B cell (primary cell): ENCODE measurements around the gene MPI. TPM values are rescaled to one million over a fixed set of nuclear protein-coding genes. Genes with fewer than 3 reads are reported as not detected.

Experiments
- ATAC-seq: fragments of 200-7000 bp; cut with Tn5 transposase; one replicate; pipeline ENCODE4 v1.10.0; 2021; ENCODE audit warnings: low read depth, mild to moderate bottlenecking, moderate number of reproducible peaks, moderate library complexity
- CTCF ChIA-PET: fragments of 350-600 bp; sonication (Branson Sonifier 250); formaldehyde crosslinking; loops from one replicate; lab custom pipeline; 2021; ENCODE audit warnings: antibody characterized with exemption, inconsistent platforms; lab: Charles Lee
- POLR2A ChIA-PET: fragments of 350-600 bp; sonication (Branson Sonifier 250); formaldehyde crosslinking; loops from one replicate; lab custom pipeline; 2021; ENCODE audit warnings: antibody characterized with exemption; lab: Charles Lee
- DNase-seq: peaks from one replicate; pipeline ENCODE4 v3.0.0; 2013
- H2AFZ ChIP-seq: 2 replicates; pipeline ENCODE4 v1.6.1; 2012; ENCODE audit warnings: mild to moderate bottlenecking, low read depth, low read length; ENCODE audit not compliant: insufficient read depth, poor library complexity, severe bottlenecking
- H3K27ac ChIP-seq, 2 donors: 1 replicate in 1 of 2; 2 replicates in 1 of 2; pipeline ENCODE4 v1.5.1; 2012 to 2013; ENCODE audit warnings: low read length in 2 of 2, mild to moderate bottlenecking in 2 of 2, moderate library complexity in 1 of 2
- H3K27me3 ChIP-seq, 4 experiments: fragments of 200-600 bp in 1 of 4; sonication (generic) in 1 of 4; replicated peaks in 1 of 4; 1 replicate in 2 of 4; 2 replicates in 2 of 4; pipeline versions ENCODE4 v1.6.1 to v1.7.0; 2013 to 2016; ENCODE audit warnings: low read length in 3 of 4, mild to moderate bottlenecking in 2 of 4, mixed read lengths in 1 of 4, moderate library complexity in 1 of 4; ENCODE audit not compliant: insufficient read depth in 4 of 4, control insufficient read depth in 3 of 4; ENCODE audit errors: control extremely low read depth in 1 of 4
- H3K36me3 ChIP-seq, 2 experiments: replicated peaks in 1 of 2; 1 replicate in 1 of 2; 2 replicates in 1 of 2; pipeline versions ENCODE4 v1.6.1 to v1.7.1; 2013; ENCODE audit warnings: low read length in 1 of 2; ENCODE audit not compliant: insufficient read depth in 2 of 2, control insufficient read depth in 1 of 2; ENCODE audit errors: control extremely low read depth in 1 of 2, extremely low read depth in 1 of 2
- H3K4me1 ChIP-seq, 2 donors: fragments of 200-600 bp in 1 of 2; sonication (generic) in 1 of 2; 1 replicate in 1 of 2; 2 replicates in 1 of 2; pipeline versions ENCODE4 v1.5.1 to v1.6.1; 2013 to 2017; ENCODE audit warnings: low read length in 2 of 2; ENCODE audit not compliant: control insufficient read depth in 2 of 2, insufficient read depth in 2 of 2
- H3K4me2 ChIP-seq: replicated peaks from 2 replicates; pipeline ENCODE3; 2012; ENCODE audit warnings: mild to moderate bottlenecking, low read depth, low read length; ENCODE audit not compliant: poor library complexity, severe bottlenecking
- H3K4me3 ChIP-seq, 5 experiments: fragments of 200-600 bp in 1 of 5; sonication (generic) in 1 of 5; 1 replicate in 3 of 5; 2 replicates in 2 of 5; pipeline versions ENCODE4 v1.5.1 to v1.7.0; 2011 to 2016; ENCODE audit warnings: low read length in 4 of 5, mild to moderate bottlenecking in 4 of 5, low read depth in 2 of 5, control low read depth in 1 of 5, moderate library complexity in 1 of 5; ENCODE audit not compliant: insufficient read depth in 1 of 5; ENCODE audit errors: control extremely low read depth in 1 of 5, extremely low read depth in 1 of 5
- H3K79me2 ChIP-seq: fragments of 200-600 bp; sonication (generic); one replicate; pipeline ENCODE4 v1.6.0; 2016; ENCODE audit warnings: low read length; ENCODE audit not compliant: control insufficient read depth, insufficient read depth
- H3K9ac ChIP-seq: fragments of 200-600 bp; sonication (generic); 2 replicates; pipeline ENCODE4 v1.6.1; 2017; ENCODE audit warnings: mild to moderate bottlenecking, low read length, moderate library complexity
- H3K9me3 ChIP-seq, 3 donors: one replicate each; pipeline versions ENCODE4 v1.6.1 to v1.7.1; 2013; ENCODE audit warnings: low read length in 2 of 3; ENCODE audit not compliant: control insufficient read depth in 2 of 3, insufficient read depth in 1 of 3; ENCODE audit errors: control extremely low read depth in 1 of 3
- H4K20me1 ChIP-seq: 2 replicates; pipeline ENCODE4 v1.6.0; 2012; ENCODE audit warnings: mild to moderate bottlenecking, low read length; ENCODE audit not compliant: insufficient read depth, control insufficient read depth, poor library complexity, severe bottlenecking
- H3K27ac Mint-ChIP-seq: one replicate; pipeline ENCODE4 v1.8.0; 2021; ENCODE audit warnings: mixed read lengths
- H3K27me3 Mint-ChIP-seq: one replicate; pipeline ENCODE4 v1.8.0; 2021; ENCODE audit warnings: mixed read lengths
- H3K4me1 Mint-ChIP-seq: one replicate; pipeline ENCODE4 v1.8.0; 2021; ENCODE audit warnings: mixed read lengths
- H3K4me3 Mint-ChIP-seq: one replicate; pipeline ENCODE4 v1.8.0; 2021; ENCODE audit warnings: mixed read lengths
- H3K9me3 Mint-ChIP-seq: one replicate; pipeline ENCODE4 v1.8.0; 2022; ENCODE audit warnings: mixed read lengths; ENCODE audit not compliant: insufficient read depth
- EZH2 ChIP-seq: IDR thresholded peaks from 2 replicates; pipeline ENCODE4 v1.6.1; 2012; ENCODE audit warnings: borderline replicate concordance, low read depth, mild to moderate bottlenecking, moderate library complexity, low read length; ENCODE audit not compliant: insufficient read depth, poor library complexity, severe bottlenecking
- WGBS: methylation state at CpG from one replicate; pipeline ENCODE4 v1.1.5; 2013; ENCODE audit warnings: missing lambda C conversion rate; ENCODE audit not compliant: insufficient coverage; 5-methylcytosine and 5-hydroxymethylcytosine counted together
- intact Hi-C: fragments of 100-400 bp; cut with micrococcal nuclease; formaldehyde crosslinking; loops from one replicate; pipeline ENCODE4 v1.10.0; 2022
- polyA plus RNA-seq: library from polyadenylated mRNA; depleted of rRNA; stranded (reverse); fragments of >200 nt; gene quantifications from 2 replicates; pipeline ENCODE4 v1.2.3, GENCODE V29; 2012
- total RNA-seq, 2 donors: library from RNA; stranded (reverse); fragments of 120-200 nt in 1 of 2; gene quantifications; 1 replicate in 1 of 2; 2 replicates in 1 of 2; pipeline versions ENCODE4 v1.2.3 to v1.2.4, GENCODE V29; 2013 to 2022
- TF ChIP-seq, protein P1 (sequence below): fragments of 200-600 bp; IDR thresholded peaks from one replicate; pipeline ENCODE4 v1.8.0; 2022; ENCODE audit warnings: antibody characterized with exemption, mild to moderate bottlenecking

Gene MPI
- total and polyA plus RNA-seq, 2 donors (not counting 1 experiment from before 2014, with no cell fraction given): 37.2 to 59.8 TPM

- H3K27me3 ChIP-seq: no peaks in the 10 kb centered on the region
- H2AFZ ChIP-seq: no peak overlapping the region
- ATAC-seq: no peak
- H4K20me1 ChIP-seq: no peaks in the 10 kb centered on the region
- Mint-ChIP-seq H3K27me3 (no peaks in the 10 kb centered on the region), H3K4me3 (peak overlapping the region; percentile 91), H3K4me1 (peaks cover 37% of the 10 kb centered on the region), H3K9me3 (no peaks in the 10 kb centered on the region), H3K27ac (peak overlapping the region; percentile 41)
- peaks cover 7% of the 10 kb centered on the region for H3K79me2 ChIP-seq
- no peak for DNase-seq
- POLR2A ChIA-PET: interaction anchor here (0.6 to 1.1 kb wide), 2 partner anchors 49 to 300 kb away, joined by 3 read pairs; partner anchors contain the start of gene MPI
- H3K9me3 ChIP-seq: no peaks in the 10 kb centered on the region
- TF ChIP-seq EZH2: no peak
- TF ChIP-seq, protein P1, sequence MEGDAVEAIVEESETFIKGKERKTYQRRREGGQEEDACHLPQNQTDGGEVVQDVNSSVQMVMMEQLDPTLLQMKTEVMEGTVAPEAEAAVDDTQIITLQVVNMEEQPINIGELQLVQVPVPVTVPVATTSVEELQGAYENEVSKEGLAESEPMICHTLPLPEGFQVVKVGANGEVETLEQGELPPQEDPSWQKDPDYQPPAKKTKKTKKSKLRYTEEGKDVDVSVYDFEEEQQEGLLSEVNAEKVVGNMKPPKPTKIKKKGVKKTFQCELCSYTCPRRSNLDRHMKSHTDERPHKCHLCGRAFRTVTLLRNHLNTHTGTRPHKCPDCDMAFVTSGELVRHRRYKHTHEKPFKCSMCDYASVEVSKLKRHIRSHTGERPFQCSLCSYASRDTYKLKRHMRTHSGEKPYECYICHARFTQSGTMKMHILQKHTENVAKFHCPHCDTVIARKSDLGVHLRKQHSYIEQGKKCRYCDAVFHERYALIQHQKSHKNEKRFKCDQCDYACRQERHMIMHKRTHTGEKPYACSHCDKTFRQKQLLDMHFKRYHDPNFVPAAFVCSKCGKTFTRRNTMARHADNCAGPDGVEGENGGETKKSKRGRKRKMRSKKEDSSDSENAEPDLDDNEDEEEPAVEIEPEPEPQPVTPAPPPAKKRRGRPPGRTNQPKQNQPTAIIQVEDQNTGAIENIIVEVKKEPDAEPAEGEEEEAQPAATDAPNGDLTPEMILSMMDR: no peak
- H3K4me3 ChIP-seq: no peak overlapping the region
- CTCF ChIA-PET: interaction anchor here (0.6 to 10.2 kb wide), 9 partner anchors 20 to 231 kb away, joined by 3 to 98 read pairs (median 3); partner anchors contain the start of gene SCAMP2
- H3K4me2 ChIP-seq: no peak overlapping the region
- H3K9ac ChIP-seq: no peak overlapping the region
- 91% methylated on average over 9 of the region's 9 CpGs for WGBS
- peaks cover 26 to 40% of the 10 kb centered on the region in 2 donors for H3K4me1 ChIP-seq
- intact Hi-C loops: loop anchor here (5.0 kb wide), 1 partner anchor 54 kb away; no protein-coding TSS in a partner anchor
- H3K27ac ChIP-seq: no peak overlapping the region
- peaks cover 0 to 17% of the 10 kb centered on the region in 2 experiments for H3K36me3 ChIP-seq
These were observed 48.7 kb upstream of the MPI start for GRCh38 chr15:74840851-74841775.
